A673 (cell line): ENCODE measurements around the gene GOLGA8B.

ENCODE experiments used
- CTCF ChIP-seq: fragments of 300-800, 200-600 bp; sonication (generic); conservative IDR thresholded peaks from 2 replicates; pipeline ENCODE4 v1.5.1; 2017; ENCODE audit warnings: low read depth, mild to moderate bottlenecking, antibody characterized with exemption, low read length, moderate library complexity, mixed read lengths
- EZH2 ChIP-seq: fragments of 200-600 bp; sonication (generic); IDR thresholded peaks from 2 replicates; pipeline ENCODE4 v1.6.1; 2017; ENCODE audit warnings: borderline replicate concordance, low read depth, mild to moderate bottlenecking, mixed read lengths, antibody characterized with exemption, low read length; ENCODE audit not compliant: poor library complexity, severe bottlenecking

DNA sequence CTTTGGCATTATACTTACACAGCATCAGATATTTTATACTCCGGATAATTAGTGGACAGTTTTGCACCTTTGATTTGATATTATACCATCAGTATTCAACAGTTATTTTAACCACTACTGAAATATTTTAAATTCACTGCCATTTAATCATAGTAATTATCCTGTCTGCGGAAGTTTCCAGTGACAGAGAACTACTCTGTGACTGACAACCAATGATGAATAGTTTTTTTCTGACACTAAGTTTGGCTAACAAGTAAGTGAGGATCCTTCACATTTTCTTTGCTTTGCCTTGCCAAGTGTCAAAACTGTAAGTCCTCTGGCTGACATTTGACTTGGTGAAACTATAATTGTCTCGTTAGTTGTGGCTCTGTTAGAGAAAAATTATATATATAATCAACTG lies 30.5 kb upstream of the GOLGA8B start:
- TF ChIP-seq CTCF (no peak), EZH2 (no peak)
